Kidney (tissue), 14 donors: ENCODE data around the gene SLC24A4. TPM values are rescaled to one million over a fixed set of nuclear protein-coding genes. Genes with fewer than 3 reads are reported as not detected.

Source experiments
- DNase-seq, 5 donors: peaks; one replicate each; pipeline ENCODE4 v3.0.0-alpha.2; 2013 to 2020
- FAIRE-seq: peaks from 2 replicates; lab custom pipeline; 2012; peaks lifted over from hg19 to GRCh38; lab: Jason Lieb, UNC
- H3K27ac ChIP-seq, 2 donors: one replicate each; pipeline ENCODE4 v1.7.0; 2013; ENCODE audit warnings: low read depth in 2 of 2, low read length in 2 of 2, inconsistent platforms in 1 of 2
- H3K27me3 ChIP-seq: one replicate; pipeline ENCODE4 v1.7.1; 2013; ENCODE audit warnings: low read length, inconsistent platforms; ENCODE audit not compliant: control insufficient read depth, insufficient read depth
- H3K36me3 ChIP-seq, 3 donors: one replicate each; pipeline versions ENCODE4 v1.7.0 to v1.7.1; 2013; ENCODE audit warnings: low read length in 3 of 3, control low read depth in 1 of 3, inconsistent platforms in 1 of 3; ENCODE audit not compliant: insufficient read depth in 3 of 3, control insufficient read depth in 2 of 3
- H3K4me1 ChIP-seq, 3 donors: one replicate each; pipeline versions ENCODE4 v1.7.0 to v1.7.1; 2013; ENCODE audit warnings: low read length in 3 of 3, inconsistent platforms in 1 of 3, low read depth in 1 of 3; ENCODE audit not compliant: control insufficient read depth in 2 of 3, insufficient read depth in 2 of 3
- H3K4me3 ChIP-seq, 3 donors: one replicate each; pipeline versions ENCODE4 v1.7.0 to v1.8.1; 2013; ENCODE audit warnings: low read length in 3 of 3, control low read depth in 1 of 3, inconsistent platforms in 1 of 3
- H3K9ac ChIP-seq, 3 donors: one replicate each; pipeline versions ENCODE4 v1.7.0 to v1.7.1; 2013; ENCODE audit warnings: low read length in 3 of 3, control low read depth in 1 of 3, inconsistent platforms in 1 of 3
- H3K9me3 ChIP-seq, 3 donors: one replicate each; pipeline versions ENCODE4 v1.7.0 to v1.7.1; 2013; ENCODE audit warnings: low read length in 3 of 3, control low read depth in 1 of 3, inconsistent platforms in 1 of 3; ENCODE audit not compliant: control insufficient read depth in 2 of 3, insufficient read depth in 1 of 3
- CTCF ChIP-seq: IDR thresholded peaks from 3 replicates; pipeline ENCODE4 v1.5.1; 2012; ENCODE audit warnings: mild to moderate bottlenecking, moderate library complexity, borderline replicate concordance; ENCODE audit not compliant: insufficient read depth; ENCODE audit errors: extremely low read depth
- intact Hi-C: fragments of 100-400 bp; cut with DNase I; formaldehyde crosslinking; loops from one replicate; pipeline ENCODE4 v1.11.1; 2022
- polyA plus RNA-seq: library from polyadenylated mRNA; stranded (reverse); fragments of 350-450 nt; fragmentation: Illumina TruSeq; extraction: RNeasy Lipid Tissue Mini Kit (QIAGEN cat#74804); gene quantifications from one replicate; pipeline ENCODE4 v1.2.3, GENCODE V29; 2014; ENCODE audit warnings: low read depth, low replicate concordance; ENCODE audit not compliant: insufficient read depth
- total RNA-seq: library from RNA; stranded (reverse); fragmentation: NEBNext Ultra II Directional; extraction: Animal tissue kit (Norgen Biotek cat#: 25700); gene quantifications from one replicate; pipeline ENCODE4 v1.2.1, GENCODE V29; 2021
- donor health status: control.
- donor health status: control.
- donor health status: control.
- donor health status: control.
- donor health status: control.
- donor health status: DM: yes; HTN: yes; CAD: no.
- donor health status: Normal renal cell carcinoma (clear cell type).

Gene SLC24A4
- total and polyA plus RNA-seq, 2 donors from 2014 or later: 0.32 to 0.85 TPM

- no peak overlapping the region for H3K9ac ChIP-seq
- no peaks in the 10 kb centered on the region for H3K9me3 ChIP-seq
- FAIRE-seq (no peak), DNase-seq (no peak)
- no peak overlapping the region for H3K27ac ChIP-seq
- intact Hi-C loops: no loop called here
- TF ChIP-seq CTCF: no peak
- no peaks in the 10 kb centered on the region for H3K27me3 ChIP-seq
- H3K36me3 ChIP-seq: no peaks in the 10 kb centered on the region
- peaks cover 0 to 4% (median 0%) of the 10 kb centered on the region in 3 donors for H3K4me1 ChIP-seq
- H3K4me3 ChIP-seq: no peak overlapping the region
These were observed 193.5 kb downstream of the SLC24A4 start for GRCh38 chr14:92516344-92516965.

GRCh38 chr14:92516966-92517506 lies 194.1 kb downstream of the SLC24A4 start:
- Histone ChIP-seq H3K9ac (no peak overlapping the region), H3K36me3 (no peaks in the 10 kb centered on the region), H3K4me3 (no peak overlapping the region), H3K27me3 (no peaks in the 10 kb centered on the region), H3K9me3 (no peaks in the 10 kb centered on the region), H3K27ac (no peak overlapping the region), H3K4me1 (peaks cover 0 to 4% (median 0%) of the 10 kb centered on the region in 3 donors)
- intact Hi-C loops: no loop called here
- DNase-seq: no peak
- TF ChIP-seq CTCF: no peak
- FAIRE-seq: no peak

GRCh38 chr14:92517761-92518160 lies 194.8 kb downstream of the SLC24A4 start:
- Histone ChIP-seq H3K27me3 (no peaks in the 10 kb centered on the region), H3K27ac (no peak overlapping the region), H3K4me3 (no peak overlapping the region), H3K9me3 (no peaks in the 10 kb centered on the region), H3K9ac (no peak overlapping the region), H3K36me3 (no peaks in the 10 kb centered on the region), H3K4me1 (peaks cover 0 to 4% (median 0%) of the 10 kb centered on the region in 3 donors)
- no peak for TF ChIP-seq CTCF
- FAIRE-seq: no peak
- DNase-seq: no peak
- intact Hi-C loops: no loop called here
